ENCODE measurements around the gene TENM3. TPM values are rescaled to one million over a fixed set of nuclear protein-coding genes. Genes with fewer than 3 reads are reported as not detected.
A peak's percentile ranks its signal among the peaks of the same experiment; 100 is the strongest.

The TENM3 gene
- total and polyA plus RNA-seq, 10 of the 15 experiments (the other 5 are each of a cell fraction or from before 2014, with no cell fraction given) = 0.01 to 1.7 (median 0.08) TPM; not detected in 2

GRCh38 chr4:182808673-182809416 lies 565.6 kb downstream of the TENM3 start (continued):
- TF ChIP-seq PAX5 (IDR thresholded peaks at IDR 0.05; ENCODE audit: borderline replicate concordance, low read depth, low read length) (no peak), TBL1XR1 (IDR thresholded peaks at IDR 0.05; ENCODE audit: low read depth, low read length) (no peak), MTA2 (IDR thresholded peaks at IDR 0.05; ENCODE audit: low read depth) (no peak), SMC3 (IDR thresholded peaks at IDR 0.05; ENCODE audit: borderline replicate concordance, low read length) (no peak), USF2 (IDR thresholded peaks at IDR 0.05; ENCODE audit: borderline replicate concordance, low read depth, low read length) (no peak), ZBTB4 (CRISPR knock-in tag; IDR thresholded peaks at IDR 0.05) (no peak), E2F8 (IDR thresholded peaks at IDR 0.05; ENCODE audit: low read depth, partially characterized antibody) (no peak), SRF (IDR thresholded peaks at IDR 0.05; ENCODE audit: low read depth in 2 of 2, low read length in 2 of 2) (no peak), FOS (IDR thresholded peaks at IDR 0.05; ENCODE audit: borderline replicate concordance, extremely low read depth, insufficient read length) (no peak), POLR2AphosphoS2 (IDR thresholded peaks at IDR 0.05; ENCODE audit: low read depth, low read length) (no peak), CHD2 (IDR thresholded peaks at IDR 0.05; ENCODE audit: borderline replicate concordance, low read depth, low read length) (no peak), DPF2 (IDR thresholded peaks at IDR 0.05) (0 out of 2 replicates have a peak, but pooled peaks have one; percentile 41), RFX5 (IDR thresholded peaks at IDR 0.05; ENCODE audit: low read depth, low read length) (no peak), RBBP5 (conservative IDR thresholded peaks at IDR 0.05) (no peak), CBX5 (IDR thresholded peaks at IDR 0.05; ENCODE audit: low read depth) (0 out of 2 replicates have a peak, but pooled peaks have one; percentile 46), POLR2AphosphoS5 (IDR thresholded peaks at IDR 0.05; ENCODE audit: low read length) (no peak), ZNF592 (IDR thresholded peaks at IDR 0.05) (no peak), STAT1 (conservative IDR thresholded peaks at IDR 0.05) (no peak), NFXL1 (IDR thresholded peaks at IDR 0.05; ENCODE audit: borderline replicate concordance) (no peak), CREB1 (IDR thresholded peaks at IDR 0.05; ENCODE audit: low read depth) (no peak; the same call in 1 of the 2 replicates)

Data from GM12878 (cell line).